ENCODE results near the gene ANGPTL4.
"Not testable (repeated sequence)": the region's sequence is repeated elsewhere in the genome, so short reads cannot be mapped to it uniquely, and the experiment has no call there.

The ANGPTL4 gene

DNA sequence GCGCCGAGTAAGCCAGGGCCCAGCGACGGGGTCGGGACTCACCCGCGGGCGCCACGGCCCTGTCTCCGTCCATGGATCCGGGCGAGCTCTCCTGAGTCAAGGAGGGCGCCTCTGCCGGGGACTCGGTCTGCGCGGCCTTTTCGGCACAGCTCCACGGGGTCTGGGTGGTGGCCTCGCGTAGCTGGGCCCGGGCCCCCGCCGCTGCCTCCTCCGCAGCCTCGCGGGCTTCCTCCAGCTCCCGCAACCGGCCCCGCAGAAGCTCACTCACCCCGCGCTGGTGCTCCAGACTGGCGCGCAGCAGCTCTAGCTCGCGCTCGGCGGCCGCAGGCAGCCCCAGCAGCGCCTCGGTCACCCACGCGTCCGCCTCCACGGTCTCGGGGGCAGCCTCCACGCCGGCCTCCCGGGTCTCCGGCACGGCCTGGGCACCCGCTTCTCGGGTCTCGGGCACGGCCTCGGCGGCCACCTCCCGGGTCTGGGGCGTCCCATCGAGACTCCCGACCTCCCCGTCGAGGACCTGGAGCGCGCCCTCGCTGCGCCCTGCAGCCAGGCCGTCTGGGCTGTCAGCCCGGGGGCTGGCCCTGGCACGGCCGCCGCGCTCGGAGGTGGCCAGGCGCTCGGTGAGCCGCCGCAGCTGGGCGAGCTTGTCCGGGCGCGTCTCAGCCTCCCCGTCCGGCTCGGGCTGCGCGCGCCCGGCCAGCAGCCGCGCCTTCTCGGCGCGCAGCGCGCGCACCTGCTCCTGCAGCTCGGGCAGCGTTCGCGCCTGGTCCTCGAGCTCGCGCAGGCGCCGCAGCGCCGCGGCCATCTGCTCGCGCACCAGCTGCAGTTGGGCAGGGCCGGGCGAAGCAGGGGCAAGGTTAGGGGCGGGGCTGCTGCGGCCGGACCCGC lies 29.3 kb upstream of the ANGPTL4 start:
- DNase-seq (ENCODE audit: low read depth, low spot score), result no peak

DNA sequence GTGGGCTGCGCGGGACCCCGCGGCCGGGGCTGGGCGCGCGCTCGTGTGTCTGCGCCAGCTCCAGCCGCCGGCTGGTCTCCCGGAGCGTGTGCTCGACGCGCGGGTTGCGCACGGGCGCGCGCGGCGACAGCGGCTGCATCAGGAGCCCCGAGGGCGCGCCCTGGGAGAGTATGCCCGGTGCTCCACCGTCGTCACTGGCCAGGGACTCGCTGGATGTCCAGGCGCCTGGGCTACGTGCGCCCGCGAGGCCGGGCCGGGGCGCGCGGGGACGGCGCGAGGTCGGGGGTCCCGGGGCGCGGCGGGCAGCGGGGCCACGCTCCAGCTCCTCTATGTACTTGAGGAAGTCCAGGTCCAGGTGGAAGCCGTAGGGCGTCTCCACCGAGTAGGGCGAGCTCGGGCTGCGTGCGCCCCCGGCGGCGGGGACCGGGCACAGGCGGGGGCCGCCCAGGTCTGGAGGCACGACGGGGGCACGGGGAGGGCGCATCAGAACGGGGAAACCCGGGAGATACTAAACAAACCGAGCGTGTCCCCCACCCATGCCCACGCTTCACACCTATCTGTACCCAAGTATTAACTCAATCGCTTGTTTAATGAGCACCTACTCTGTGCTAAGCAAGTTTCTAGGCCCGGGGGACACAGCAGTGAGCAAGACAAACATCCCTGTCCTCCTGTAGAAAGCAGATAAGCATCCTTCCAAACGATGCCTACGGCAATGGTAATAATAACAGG lies 28.4 kb upstream of the ANGPTL4 start:
- DNase-seq (ENCODE audit: low read depth, low spot score), result no peak

DNA sequence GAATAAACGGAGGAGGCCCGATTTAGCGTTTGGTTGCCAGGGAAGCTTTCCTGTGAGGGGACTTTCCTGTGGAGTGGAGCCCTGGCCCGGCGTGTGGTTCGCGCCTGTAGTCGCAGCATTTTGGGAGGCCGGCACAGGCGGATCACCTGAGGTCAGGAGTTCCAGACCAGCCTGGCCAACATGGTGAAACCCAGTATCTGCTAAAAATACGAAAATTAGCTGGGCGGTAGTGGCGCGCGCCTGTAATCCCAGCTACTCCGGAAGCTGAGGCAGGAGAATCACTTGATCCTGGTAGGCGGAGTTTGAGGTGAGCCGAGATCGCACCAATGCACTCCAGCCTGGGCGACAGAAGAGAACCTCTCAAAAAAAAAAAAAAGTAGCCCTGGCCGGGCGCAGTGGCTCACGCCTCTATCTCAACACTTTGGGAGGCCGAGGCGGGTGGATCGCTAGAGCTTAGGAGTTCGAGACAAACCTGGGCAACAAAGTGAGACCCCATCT lies 27.8 kb upstream of the ANGPTL4 start:
- no peak for DNase-seq (ENCODE audit: low read depth, low spot score)

DNA sequence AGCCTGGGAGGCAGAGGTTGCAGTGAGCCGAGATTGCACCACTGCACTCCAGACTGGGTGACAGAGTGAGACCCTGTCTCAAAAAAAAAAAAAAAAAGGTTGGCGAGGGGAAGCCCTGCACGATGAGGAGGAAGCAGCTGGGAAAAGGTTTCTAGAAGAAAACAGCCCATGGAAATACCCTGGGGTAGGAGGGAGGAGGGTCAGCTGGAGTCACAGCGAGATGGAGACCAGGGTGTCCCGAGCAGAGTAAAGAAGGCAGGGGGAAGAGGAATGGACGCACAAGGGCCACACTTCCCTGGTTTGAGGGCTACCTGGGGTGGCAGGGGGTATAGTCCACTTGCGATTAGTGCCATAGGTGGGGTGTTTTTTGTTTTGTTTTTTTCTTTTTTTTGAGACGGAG lies 27.3 kb upstream of the ANGPTL4 start:
- no peak for DNase-seq (ENCODE audit: low read depth, low spot score)

DNA sequence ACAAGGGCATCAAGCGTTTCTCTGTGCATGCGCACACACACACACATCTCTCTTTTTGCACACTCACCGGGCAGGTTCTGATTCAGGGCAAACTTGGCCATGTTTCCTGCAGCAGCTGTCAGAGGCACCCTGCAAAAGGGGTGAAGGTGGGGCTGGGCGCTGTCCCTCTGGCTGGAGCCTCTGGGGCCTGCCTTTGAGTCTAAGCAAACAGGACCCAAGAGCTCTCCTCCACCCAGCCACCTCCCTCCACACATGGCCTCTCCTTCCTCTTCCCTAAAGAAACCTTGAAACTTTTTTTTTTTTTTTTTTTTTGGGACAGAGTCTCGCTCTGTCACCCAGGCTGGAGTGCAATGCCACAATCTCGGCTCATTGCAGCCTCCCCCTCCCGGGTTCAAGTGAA lies 26.2 kb upstream of the ANGPTL4 start:
- no peak for DNase-seq (ENCODE audit: low read depth, low spot score)

DNA sequence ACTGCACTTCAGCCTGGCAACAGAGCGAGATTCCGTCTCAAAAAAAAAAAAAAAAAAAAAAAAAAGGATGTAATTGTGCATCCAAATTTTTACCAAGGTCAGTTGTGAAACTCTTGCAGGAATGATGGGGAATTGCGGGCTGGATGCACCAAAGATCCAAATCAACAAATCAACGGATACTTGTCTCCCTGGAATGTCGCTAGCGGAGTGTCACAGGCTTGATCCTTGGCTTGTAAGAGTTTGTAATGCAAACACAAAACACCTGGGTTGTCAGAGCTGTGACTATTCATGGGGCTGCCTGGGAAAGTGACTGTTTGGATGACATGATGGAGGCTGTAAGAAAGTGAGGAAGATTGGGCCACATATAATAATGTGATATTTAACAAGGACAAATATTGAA lies 25.1 kb upstream of the ANGPTL4 start:
- no peak for DNase-seq (ENCODE audit: low read depth, low spot score)

DNA sequence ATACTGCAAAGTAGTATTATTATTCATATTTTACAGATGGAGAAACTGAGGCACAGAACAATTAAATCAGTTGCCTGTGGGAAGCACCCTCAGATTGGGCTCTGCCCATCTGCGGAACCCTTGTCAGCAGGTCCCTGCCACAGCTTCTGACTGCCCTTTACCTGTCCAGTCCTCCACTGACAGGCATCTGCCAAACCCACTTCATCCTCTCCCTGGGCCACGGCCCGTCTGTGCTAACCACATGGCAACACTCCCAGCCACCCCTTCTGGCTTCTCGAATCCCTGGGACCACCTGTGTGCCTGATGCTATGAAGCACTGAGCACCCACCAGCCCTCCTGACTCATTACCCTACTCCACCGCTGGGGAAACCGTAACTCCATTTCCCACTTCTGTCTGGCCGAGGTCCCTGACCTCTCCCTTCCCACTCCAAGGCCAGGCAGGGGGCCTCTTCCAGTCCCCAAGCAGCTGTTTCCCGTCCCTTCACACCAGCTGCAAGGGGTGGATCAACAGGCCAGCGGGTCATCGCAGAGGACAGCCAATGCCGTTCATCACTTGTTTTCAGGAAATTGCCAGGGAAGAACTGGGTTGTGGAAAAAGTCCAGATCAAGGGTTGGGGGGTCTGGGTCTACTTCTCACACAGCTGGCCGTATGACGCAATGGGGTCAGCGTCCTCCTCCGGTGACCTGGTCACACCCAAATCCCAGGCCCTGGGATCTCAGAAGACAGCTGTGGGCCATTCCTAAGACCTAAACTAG lies 23.4 kb upstream of the ANGPTL4 start:
- no peak for DNase-seq (ENCODE audit: low read depth, low spot score)

DNA sequence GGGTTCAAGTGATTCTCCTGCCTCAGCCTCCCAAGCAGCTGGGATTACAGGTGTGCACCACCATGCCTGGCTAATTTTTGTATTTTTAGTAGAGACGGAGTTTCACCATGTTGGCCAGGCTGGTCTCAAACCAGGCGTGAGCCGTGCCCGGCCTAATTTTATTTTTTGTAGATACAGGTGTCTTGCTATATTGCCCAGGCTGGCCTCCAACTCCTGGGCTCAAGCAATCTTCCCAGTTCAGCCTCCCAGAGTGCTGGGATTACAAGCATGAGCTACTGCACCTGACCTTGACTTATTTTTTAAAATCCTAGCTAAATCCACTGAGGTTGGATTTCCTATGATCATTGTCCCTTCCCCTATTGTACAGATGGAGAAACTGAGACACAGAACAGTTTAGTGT lies 22.5 kb upstream of the ANGPTL4 start:
- not testable (repeated sequence) for DNase-seq (ENCODE audit: low read depth, low spot score)

DNA sequence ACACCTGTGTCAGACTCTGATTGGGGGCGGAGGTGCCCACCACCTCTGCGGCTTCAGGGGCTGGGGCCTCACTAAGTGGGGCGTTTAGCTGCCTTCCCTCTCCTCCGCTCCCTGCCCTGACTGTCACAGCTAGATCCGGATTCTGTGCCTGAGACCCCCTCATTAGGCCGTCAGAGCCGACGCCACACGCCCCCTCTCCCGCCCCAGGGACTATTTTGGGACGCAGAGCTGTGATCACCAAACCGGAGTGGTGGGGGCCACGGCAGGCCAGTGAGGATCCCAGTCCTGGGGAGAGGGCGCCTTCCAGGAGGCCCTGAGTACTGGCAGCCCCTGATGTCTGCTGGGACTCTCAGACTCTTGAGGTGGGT lies 21.7 kb upstream of the ANGPTL4 start:
- DNase-seq (ENCODE audit: low read depth, low spot score), result no peak

DNA sequence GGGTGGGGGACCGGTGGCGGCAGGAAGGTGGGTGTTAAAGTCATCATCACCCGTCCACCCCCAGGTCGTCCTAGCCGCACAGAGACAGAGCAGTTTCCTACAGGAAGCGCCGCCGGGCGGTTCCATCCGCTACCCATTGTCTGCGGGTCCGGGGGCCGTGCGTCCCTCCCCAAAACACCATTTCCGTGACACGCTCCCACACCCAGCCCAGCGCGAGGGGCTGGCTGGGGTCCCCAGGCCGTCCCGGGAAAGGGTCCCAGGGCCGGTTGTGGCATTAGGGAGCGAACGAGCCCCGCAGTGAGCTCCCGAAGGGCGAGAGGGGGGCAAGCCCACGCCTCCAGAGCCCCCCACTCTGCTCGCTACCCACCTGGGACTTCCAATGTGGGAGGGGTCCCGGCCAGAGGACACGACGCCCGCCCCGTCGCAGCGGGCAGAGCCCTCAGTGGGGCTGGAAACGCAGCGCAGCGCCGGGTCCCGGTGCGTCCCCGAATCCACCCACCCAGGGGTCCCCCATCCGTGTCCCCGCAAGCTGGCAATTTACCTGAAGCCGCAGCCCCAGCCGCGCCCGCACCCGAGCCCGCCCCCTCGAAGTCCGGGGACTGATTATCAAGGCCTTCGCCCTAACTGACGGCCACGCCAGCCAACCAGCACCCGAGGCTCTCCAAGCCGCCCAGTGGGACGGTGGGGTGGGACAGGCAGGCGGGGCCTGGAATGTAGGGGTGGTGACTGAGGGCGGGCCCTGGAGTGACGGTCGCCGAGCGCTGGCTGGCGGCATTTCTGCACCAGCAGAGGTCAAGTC lies 21.1 kb upstream of the ANGPTL4 start, which contains the start of gene KANK3:
TSS of gene KANK3 (minus strand) at position 579 of the 799 bp plus-strand sequence. CDS start 5,434 bp downstream, outside the sequence.
- peak; percentile 95 for DNase-seq (ENCODE audit: low read depth, low spot score)

DNA sequence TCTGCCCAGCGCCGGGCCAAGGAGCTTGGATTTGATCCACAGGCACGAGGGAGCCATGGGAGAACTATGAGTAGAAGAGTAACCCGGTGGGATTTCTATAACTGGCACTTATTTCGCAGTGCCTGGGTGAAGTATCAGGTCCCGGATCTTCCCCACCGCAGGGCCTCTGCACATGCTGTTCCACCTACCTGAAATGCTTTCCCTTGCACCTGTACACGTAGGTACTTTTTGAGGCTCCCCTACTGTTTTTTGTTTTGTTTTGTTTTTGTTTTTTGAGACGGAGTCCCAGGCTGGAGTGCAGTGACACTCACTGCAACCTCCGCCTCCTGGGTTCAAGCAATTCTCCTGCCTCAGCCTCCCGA lies 20.5 kb upstream of the ANGPTL4 start:
- DNase-seq (ENCODE audit: low read depth, low spot score), result no peak

DNA sequence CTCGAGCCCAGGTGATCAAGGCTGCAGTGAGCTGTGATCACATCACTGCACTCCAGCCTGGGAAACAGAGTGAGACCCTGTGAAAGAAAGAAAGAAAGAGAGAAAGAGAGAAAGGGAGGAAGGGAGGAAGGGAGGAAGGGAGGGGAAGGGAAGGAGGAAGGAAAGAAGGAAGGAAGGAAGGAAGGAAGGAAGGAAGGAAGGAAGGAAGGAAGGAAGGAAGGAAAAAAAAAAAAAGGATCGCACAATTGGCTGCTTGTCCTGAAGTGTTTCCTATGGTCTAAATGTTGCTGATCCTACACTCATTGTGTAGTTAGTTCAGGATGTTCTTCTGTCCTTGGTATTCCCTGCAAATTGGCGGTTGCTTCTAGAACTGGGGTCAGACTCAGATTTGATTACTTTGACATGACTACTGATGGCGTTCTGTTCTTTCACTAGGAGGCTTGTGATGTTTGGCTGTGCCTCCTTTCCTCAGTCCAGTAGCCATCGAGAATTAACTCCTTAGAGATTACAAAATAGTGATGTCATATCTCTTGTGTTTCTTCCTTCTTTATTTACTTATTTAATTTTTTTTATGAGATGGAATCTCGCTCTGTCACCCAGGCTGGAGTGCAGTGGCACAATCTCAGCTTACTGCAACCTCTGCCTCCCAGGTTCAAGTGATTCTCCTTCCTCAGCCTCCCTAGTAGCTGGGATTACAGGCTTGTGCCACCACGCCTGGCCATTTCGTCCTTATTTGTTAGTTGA lies 14.2 kb upstream of the ANGPTL4 start:
- DNase-seq (ENCODE audit: low read depth, low spot score), result not testable (repeated sequence)

DNA sequence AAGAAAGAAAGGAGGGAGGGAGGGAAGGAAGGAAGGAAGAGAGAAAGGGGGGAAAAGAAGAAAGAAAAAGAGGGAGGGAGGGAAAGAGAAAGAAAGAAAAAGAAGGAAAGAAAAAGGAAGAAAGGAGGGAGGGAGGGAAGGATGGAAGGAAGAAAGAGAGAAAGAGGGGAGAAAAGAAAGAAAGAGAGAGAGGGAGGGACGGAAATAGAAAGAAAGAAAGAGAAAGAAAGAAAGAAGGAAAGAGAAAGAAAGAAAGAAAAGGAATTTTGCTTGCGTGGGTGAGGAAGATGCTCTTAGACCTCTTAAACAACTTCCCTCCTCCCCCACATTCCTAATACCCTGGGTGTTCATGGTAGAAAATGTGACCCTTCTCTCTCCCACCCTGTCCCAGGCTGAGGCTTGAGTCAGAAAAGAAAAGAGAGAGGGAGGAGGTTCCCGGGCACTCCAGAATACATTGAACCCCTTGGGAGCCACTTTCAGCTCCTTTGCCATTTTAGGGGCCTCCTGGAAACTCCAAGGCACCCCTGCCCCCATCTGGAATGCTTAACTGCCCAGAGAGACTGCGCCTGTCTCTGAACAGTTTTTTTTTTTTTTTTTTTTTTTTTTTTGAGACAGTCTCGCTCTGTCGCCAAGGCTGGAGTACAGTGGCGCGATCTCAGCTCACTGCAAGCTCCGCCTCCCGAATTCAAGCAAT lies 11.7 kb upstream of the ANGPTL4 start:
- DNase-seq (ENCODE audit: low read depth, low spot score), result no peak

DNA sequence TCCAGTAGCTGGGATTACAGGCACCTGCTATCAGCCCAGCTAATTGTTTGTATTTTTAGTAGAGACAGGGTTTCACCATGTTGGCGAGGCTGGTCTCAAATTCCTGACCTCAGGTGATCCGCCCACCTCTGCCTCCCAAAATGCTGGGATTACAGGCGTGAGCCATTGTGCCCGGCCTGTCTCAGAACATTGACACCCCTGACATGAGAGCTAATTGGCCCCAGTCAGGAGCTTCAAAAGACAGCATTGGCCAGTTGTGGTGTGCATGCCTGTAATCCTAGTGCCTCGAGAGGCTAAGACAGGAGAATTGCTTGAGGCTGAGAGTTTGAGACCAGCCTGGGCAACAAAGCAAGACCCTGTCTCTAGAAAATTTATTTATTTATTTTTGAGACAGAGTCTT lies 11.1 kb upstream of the ANGPTL4 start:
- not testable (repeated sequence) for DNase-seq (ENCODE audit: low read depth, low spot score)

DNA sequence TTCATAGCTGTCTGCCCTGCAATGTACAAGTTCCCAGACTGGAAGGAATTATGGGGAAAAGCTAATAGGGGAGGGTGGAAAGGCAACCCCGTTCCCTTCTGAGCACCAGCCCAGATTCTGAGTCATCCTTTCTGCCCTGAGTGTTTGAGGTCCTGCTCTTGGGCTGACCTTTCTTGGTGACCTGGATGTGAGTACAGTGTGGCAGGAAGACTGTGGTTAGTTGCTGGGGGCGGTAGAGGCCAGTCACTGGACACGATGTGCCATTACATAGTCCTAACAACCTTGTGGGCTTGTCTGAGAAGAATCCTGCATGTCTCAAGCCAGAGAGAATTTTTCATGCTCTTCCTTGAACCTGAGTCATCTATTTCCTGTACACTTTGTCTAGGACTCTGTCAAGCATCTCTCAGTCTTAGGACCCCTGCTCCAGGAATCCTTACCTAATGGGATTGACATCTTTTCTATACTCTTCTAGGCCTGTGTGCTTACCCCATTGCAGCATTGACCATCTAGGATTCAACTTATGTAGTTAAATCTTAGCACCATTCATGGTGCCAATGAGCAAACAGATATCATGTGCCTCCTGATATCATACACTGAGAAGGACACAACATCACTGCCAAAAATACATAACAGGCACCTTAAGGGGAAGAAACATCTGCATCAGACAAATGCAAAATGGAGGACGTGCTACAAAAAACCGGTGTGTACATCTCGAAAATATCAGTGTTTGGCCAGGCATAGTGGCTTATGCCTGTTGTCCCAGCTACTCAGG lies 8.1 kb upstream of the ANGPTL4 start:
- no peak for DNase-seq (ENCODE audit: low read depth, low spot score)

DNA sequence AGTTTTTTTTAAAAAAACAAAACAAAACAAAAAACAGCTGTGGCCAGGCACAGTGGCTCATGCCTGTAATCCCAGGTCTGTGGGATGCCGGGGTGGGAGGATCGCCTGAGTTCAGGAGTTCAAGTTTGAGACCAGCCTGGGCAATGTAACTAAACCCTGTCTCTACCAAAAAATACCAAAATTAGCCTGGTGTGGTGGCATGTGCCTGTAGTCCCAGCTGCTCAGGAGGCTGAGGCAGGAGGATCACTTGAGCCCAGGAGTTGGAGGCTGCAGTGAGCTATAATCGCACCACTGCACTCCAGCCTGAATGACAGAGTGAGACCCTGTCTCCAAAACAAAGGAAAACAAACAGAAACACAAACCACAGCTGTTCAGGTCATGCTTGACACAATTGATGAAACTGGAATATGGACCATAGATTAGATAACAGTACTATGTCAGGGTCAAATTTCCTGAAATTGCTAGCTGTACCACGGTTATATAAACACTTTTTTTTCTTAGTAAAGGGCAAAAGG lies 6.9 kb upstream of the ANGPTL4 start:
- no peak for DNase-seq (ENCODE audit: low read depth, low spot score)

DNA sequence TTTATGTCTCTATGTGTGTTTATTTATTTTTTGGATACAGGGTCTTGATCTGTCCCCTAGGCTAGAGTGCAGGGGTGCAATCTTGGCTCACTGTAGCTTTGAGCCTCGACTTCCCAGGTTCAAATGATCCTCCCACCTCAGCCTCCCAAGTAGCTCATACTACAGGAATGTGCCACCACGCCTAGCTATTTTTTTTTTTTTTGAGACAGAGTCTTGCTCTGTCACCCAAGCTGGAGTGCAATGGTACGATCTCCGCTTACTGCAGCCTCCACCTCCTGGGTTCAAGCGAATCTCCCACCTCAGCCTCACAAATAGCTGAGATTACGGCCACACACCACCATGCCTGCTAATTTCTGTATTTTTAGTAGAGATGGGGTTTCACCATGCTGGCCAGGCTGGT lies 5.0 kb upstream of the ANGPTL4 start:
- no peak for DNase-seq (ENCODE audit: low read depth, low spot score)

DNA sequence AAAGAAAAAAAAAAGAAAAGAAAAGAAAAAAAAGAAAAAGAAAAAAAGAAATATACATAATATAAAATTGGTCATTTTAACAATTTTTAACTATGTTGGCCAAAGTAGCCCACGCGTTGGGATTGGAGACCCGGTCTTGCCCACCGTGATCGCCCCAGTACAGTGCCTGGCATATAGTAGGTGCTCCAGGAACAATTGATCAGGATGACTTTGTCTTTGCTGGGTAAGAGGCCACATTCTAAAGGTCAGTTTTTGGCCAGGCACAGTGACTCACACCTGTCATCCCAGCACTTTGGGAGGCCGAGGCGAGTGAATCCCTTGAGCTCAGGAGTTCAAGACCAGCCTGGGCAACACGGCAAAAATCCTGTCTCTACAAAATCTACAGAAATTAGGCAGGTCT lies 3.8 kb upstream of the ANGPTL4 start:
- DNase-seq (ENCODE audit: low read depth, low spot score), result no peak
